K562 (cell line): ENCODE results near the gene MATK. TPM values are rescaled to one million over a fixed set of nuclear protein-coding genes. Genes with fewer than 3 reads are reported as not detected.

ENCODE experiments used
- CHD2 ChIP-seq: IDR thresholded peaks from 2 replicates; pipeline ENCODE4 v1.6.1; 2011; ENCODE audit warnings: low read depth, low read length
- DACH1 ChIP-seq: fragments of 450-650 bp; IDR thresholded peaks from 2 replicates; pipeline ENCODE4 v1.6.1; 2018; ENCODE audit not compliant: partially characterized antibody
- ILK ChIP-seq: fragments of 450-650 bp; IDR thresholded peaks from 2 replicates; pipeline ENCODE4 v1.6.1; 2016; ENCODE audit warnings: missing genetic modification characterization, low read depth, mild to moderate bottlenecking, missing compliant biosample characterization, moderate library complexity, borderline replicate concordance
- NFE2L1 ChIP-seq: fragments of 450-650 bp; IDR thresholded peaks from 2 replicates; pipeline ENCODE4 v1.6.1; 2016; ENCODE audit warnings: missing genetic modification characterization, low read depth, mild to moderate bottlenecking, missing compliant biosample characterization, moderate library complexity, borderline replicate concordance
- RHOXF2B ChIP-seq: fragments of 250-450 bp; sonication (Bioruptor Pico); conservative IDR thresholded peaks from 2 replicates; pipeline ENCODE4 v1.5.1; 2021
- SMARCB1 ChIP-seq: IDR thresholded peaks from 2 replicates; pipeline ENCODE4 v1.6.1; 2011; ENCODE audit warnings: improper control_type of control experiment, low read depth; ENCODE audit not compliant: insufficient read length
- ZBTB1 ChIP-seq: sonication (generic); formaldehyde crosslinking; IDR thresholded peaks from 2 replicates; pipeline ENCODE4 v1.8.1; 2023; ENCODE audit warnings: missing genetic modification reagents, low read depth, mild to moderate bottlenecking, borderline replicate concordance
- ZNF75A ChIP-seq: fragments of 450-650 bp; formaldehyde crosslinking; IDR thresholded peaks from 2 replicates; pipeline ENCODE4 v1.4.0; 2020; ENCODE audit warnings: mild to moderate bottlenecking
- ZNF785 ChIP-seq: fragments of 250-450 bp; sonication (Bioruptor Pico); IDR thresholded peaks from 2 replicates; pipeline ENCODE4 v1.4.0; 2020; ENCODE audit warnings: mild to moderate bottlenecking
- ZSCAN32 ChIP-seq: fragments of 450-650 bp; formaldehyde crosslinking; IDR thresholded peaks from 2 replicates; pipeline ENCODE4 v1.4.0; 2020; ENCODE audit warnings: mild to moderate bottlenecking, moderate library complexity
- polyA plus RNA-seq, 8 experiments: library from polyadenylated mRNA; depleted of rRNA in 4 of 8; stranded (reverse) in 5 of 8; unstranded in 3 of 8; fragments of >200 nt; fragmentation: Nextera tagmentation in 2 of 8; fragmentation: Illumina TruSeq in 1 of 8; extraction: Ambion mirVana in 2 of 8; extraction: Trizol in 1 of 8; gene quantifications; 2 replicates each; pipeline versions ENCODE4 v1.2.1 to v1.2.3, GENCODE V29; 2011 to 2014; ENCODE audit warnings: inconsistent platforms in 1 of 8, missing spikeins in 1 of 8
- total RNA-seq, 7 experiments: library from RNA; depleted of rRNA in 6 of 7; stranded (reverse); fragments of >200 nt in 6 of 7; fragmentation: Illumina TruSeq in 2 of 7; extraction: Trizol in 2 of 7; gene quantifications; 2 replicates each; pipeline versions ENCODE4 v1.2.1 to v1.2.3, GENCODE V29; 2011 to 2021; ENCODE audit warnings: low replicate concordance in 1 of 7
- TF ChIP-seq, protein P1 (sequence below): IDR thresholded peaks from 2 replicates; pipeline ENCODE4 v1.6.1; 2011; ENCODE audit warnings: borderline replicate concordance, low read depth, mild to moderate bottlenecking, moderate library complexity, low read length; ENCODE audit not compliant: insufficient read depth, poor library complexity, severe bottlenecking
- TF ChIP-seq, protein P2 (sequence below), 2 experiments: fragments of 450-650 bp; formaldehyde crosslinking in 1 of 2; IDR thresholded peaks; 2 replicates each; pipeline versions ENCODE4 v1.4.0 to v1.6.1; 2014 to 2020; ENCODE audit warnings: mild to moderate bottlenecking in 2 of 2, borderline replicate concordance in 1 of 2, low read depth in 1 of 2
- TF ChIP-seq, protein P3 (sequence below): fragments of 250-450 bp; sonication (Bioruptor Pico); IDR thresholded peaks from 2 replicates; pipeline ENCODE4 v1.8.0; 2022; ENCODE audit warnings: inconsistent platforms
- TF ChIP-seq, protein P4 (sequence below), 2 experiments: fragments of 200-800 bp in 1 of 2; sonication (Bioruptor generic) in 1 of 2; sonication (generic) in 1 of 2; formaldehyde crosslinking in 1 of 2; IDR thresholded peaks in 1 of 2; conservative IDR thresholded peaks in 1 of 2; 2 replicates each; pipeline versions ENCODE4 v1.5.0 to v1.6.1; 2016 to 2020; ENCODE audit warnings: missing compliant biosample characterization in 1 of 2, missing genetic modification characterization in 1 of 2, missing genetic modification reagents in 1 of 2

MATK gene
- total and polyA plus RNA-seq, 9 of the 15 experiments (the other 6 are each of a cell fraction or from before 2014, with no cell fraction given) = 0.08 to 41.5 (median 21.4) TPM

DNA sequence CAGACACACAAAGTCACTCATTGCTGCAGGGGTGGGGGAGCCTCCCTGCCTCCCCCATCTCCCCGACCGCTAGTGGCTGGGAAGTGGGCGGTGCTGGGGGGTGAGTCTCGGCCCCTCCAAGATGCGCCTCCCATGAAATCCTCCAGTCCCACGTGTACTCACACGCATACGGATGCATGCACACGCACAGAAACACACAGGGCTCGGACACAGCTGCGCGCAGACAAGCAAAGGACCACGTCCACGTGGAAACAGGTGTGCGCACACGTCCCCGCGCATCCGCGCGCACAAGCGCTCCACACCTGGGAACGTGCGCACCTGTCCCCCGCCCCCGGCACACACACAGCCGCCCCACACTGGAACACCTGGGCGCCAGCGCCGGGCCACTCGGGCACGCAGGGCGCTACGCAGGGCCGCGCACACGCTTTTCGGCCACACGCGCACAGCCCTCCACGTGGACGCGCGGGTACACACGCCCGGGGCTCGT is 687 bp downstream of the MATK start (continued):
- TF ChIP-seq, protein P1, sequence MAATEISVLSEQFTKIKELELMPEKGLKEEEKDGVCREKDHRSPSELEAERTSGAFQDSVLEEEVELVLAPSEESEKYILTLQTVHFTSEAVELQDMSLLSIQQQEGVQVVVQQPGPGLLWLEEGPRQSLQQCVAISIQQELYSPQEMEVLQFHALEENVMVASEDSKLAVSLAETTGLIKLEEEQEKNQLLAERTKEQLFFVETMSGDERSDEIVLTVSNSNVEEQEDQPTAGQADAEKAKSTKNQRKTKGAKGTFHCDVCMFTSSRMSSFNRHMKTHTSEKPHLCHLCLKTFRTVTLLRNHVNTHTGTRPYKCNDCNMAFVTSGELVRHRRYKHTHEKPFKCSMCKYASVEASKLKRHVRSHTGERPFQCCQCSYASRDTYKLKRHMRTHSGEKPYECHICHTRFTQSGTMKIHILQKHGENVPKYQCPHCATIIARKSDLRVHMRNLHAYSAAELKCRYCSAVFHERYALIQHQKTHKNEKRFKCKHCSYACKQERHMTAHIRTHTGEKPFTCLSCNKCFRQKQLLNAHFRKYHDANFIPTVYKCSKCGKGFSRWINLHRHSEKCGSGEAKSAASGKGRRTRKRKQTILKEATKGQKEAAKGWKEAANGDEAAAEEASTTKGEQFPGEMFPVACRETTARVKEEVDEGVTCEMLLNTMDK = no peak
- TF ChIP-seq, protein P2, sequence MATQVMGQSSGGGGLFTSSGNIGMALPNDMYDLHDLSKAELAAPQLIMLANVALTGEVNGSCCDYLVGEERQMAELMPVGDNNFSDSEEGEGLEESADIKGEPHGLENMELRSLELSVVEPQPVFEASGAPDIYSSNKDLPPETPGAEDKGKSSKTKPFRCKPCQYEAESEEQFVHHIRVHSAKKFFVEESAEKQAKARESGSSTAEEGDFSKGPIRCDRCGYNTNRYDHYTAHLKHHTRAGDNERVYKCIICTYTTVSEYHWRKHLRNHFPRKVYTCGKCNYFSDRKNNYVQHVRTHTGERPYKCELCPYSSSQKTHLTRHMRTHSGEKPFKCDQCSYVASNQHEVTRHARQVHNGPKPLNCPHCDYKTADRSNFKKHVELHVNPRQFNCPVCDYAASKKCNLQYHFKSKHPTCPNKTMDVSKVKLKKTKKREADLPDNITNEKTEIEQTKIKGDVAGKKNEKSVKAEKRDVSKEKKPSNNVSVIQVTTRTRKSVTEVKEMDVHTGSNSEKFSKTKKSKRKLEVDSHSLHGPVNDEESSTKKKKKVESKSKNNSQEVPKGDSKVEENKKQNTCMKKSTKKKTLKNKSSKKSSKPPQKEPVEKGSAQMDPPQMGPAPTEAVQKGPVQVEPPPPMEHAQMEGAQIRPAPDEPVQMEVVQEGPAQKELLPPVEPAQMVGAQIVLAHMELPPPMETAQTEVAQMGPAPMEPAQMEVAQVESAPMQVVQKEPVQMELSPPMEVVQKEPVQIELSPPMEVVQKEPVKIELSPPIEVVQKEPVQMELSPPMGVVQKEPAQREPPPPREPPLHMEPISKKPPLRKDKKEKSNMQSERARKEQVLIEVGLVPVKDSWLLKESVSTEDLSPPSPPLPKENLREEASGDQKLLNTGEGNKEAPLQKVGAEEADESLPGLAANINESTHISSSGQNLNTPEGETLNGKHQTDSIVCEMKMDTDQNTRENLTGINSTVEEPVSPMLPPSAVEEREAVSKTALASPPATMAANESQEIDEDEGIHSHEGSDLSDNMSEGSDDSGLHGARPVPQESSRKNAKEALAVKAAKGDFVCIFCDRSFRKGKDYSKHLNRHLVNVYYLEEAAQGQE (IDR thresholded peaks at IDR 0.05; ENCODE audit: borderline replicate concordance) = no peak
- TF ChIP-seq, protein P2 (CRISPR knock-in tag; IDR thresholded peaks at IDR 0.05; ENCODE audit: low read depth) = no peak
- no peak for TF ChIP-seq RHOXF2B (CRISPR knock-in tag)
- TF ChIP-seq ZNF785 (CRISPR knock-in tag) = no peak
- TF ChIP-seq NFE2L1 (tag) = no peak
- no peak for TF ChIP-seq SMARCB1
- no peak for TF ChIP-seq ILK
- TF ChIP-seq ZSCAN32 (CRISPR knock-in tag) = no peak
- TF ChIP-seq, protein P3, sequence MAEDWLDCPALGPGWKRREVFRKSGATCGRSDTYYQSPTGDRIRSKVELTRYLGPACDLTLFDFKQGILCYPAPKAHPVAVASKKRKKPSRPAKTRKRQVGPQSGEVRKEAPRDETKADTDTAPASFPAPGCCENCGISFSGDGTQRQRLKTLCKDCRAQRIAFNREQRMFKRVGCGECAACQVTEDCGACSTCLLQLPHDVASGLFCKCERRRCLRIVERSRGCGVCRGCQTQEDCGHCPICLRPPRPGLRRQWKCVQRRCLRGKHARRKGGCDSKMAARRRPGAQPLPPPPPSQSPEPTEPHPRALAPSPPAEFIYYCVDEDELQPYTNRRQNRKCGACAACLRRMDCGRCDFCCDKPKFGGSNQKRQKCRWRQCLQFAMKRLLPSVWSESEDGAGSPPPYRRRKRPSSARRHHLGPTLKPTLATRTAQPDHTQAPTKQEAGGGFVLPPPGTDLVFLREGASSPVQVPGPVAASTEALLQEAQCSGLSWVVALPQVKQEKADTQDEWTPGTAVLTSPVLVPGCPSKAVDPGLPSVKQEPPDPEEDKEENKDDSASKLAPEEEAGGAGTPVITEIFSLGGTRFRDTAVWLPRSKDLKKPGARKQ (CRISPR knock-in tag) = no peak
- TF ChIP-seq, protein P4, sequence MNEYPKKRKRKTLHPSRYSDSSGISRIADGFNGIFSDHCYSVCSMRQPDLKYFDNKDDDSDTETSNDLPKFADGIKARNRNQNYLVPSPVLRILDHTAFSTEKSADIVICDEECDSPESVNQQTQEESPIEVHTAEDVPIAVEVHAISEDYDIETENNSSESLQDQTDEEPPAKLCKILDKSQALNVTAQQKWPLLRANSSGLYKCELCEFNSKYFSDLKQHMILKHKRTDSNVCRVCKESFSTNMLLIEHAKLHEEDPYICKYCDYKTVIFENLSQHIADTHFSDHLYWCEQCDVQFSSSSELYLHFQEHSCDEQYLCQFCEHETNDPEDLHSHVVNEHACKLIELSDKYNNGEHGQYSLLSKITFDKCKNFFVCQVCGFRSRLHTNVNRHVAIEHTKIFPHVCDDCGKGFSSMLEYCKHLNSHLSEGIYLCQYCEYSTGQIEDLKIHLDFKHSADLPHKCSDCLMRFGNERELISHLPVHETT (CRISPR knock-in tag; conservative IDR thresholded peaks at IDR 0.05 in 1 of 2, IDR thresholded peaks at IDR 0.05 in 1 of 2) = no peak
- TF ChIP-seq ZBTB1 (CRISPR knock-in tag) = peak; percentile 45; the same call in 1 of the 2 replicates
- no peak for TF ChIP-seq DACH1
- no peak for TF ChIP-seq CHD2
- TF ChIP-seq ZNF75A (CRISPR knock-in tag) = no peak
